Kidney epithelial cell (primary cell): ENCODE measurements around the gene SLC35G3. TPM values are rescaled to one million over a fixed set of nuclear protein-coding genes. Genes with fewer than 3 reads are reported as not detected.
"Not testable (repeated sequence)": the region's sequence is repeated elsewhere in the genome, so short reads cannot be mapped to it uniquely, and the experiment has no call there.

Experiments used
- DNase-seq: peaks from one replicate; pipeline ENCODE4 v3.0.0-alpha.2; 2010; ENCODE audit warnings: low read depth
- H3K27me3 ChIP-seq: 2 replicates; pipeline ENCODE4 v1.6.0; 2011; ENCODE audit warnings: low read length; ENCODE audit not compliant: control insufficient read depth, insufficient read depth
- H3K36me3 ChIP-seq: 2 replicates; pipeline ENCODE4 v1.5.1; 2011; ENCODE audit warnings: low read length; ENCODE audit not compliant: control insufficient read depth, insufficient read depth
- H3K4me3 ChIP-seq: 2 replicates; pipeline ENCODE4 v1.5.1; 2011; ENCODE audit warnings: low read depth, mild to moderate bottlenecking, control low read depth, low read length
- total RNA-seq: library from RNA; depleted of rRNA; stranded (reverse); fragments of >200 nt; gene quantifications from 2 replicates; pipeline ENCODE4 v1.2.3, GENCODE V29; 2015
- TF ChIP-seq, protein P1 (sequence below): IDR thresholded peaks from 2 replicates; pipeline ENCODE4 v1.5.1; 2011; ENCODE audit warnings: mild to moderate bottlenecking, moderate library complexity, low read length, control low read depth, inconsistent platforms; ENCODE audit not compliant: insufficient read depth, poor library complexity, severe bottlenecking

SLC35G3 gene
- total RNA-seq, 1 donor from 2014 or later = not detected

DNA sequence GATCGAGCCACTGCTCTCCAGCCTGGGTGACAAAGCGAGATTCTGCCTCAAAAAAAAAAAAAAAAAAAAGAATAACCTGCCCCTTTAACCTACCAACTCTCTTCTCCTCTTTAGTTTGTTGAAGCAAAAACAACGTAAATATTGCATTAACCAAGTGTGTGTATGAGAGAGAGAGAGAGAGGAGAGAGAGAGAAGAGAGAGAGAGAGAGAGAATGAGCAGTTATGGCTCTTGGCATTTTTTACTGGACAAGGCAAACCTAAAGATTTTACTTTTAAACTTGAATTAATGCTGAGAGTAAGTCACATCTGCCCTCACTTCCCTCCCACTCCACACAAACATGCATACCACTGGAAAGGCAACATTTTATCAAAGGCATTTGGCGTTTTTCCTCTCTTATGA is 45.6 kb upstream of the SLC35G3 start:
- TF ChIP-seq, protein P1, sequence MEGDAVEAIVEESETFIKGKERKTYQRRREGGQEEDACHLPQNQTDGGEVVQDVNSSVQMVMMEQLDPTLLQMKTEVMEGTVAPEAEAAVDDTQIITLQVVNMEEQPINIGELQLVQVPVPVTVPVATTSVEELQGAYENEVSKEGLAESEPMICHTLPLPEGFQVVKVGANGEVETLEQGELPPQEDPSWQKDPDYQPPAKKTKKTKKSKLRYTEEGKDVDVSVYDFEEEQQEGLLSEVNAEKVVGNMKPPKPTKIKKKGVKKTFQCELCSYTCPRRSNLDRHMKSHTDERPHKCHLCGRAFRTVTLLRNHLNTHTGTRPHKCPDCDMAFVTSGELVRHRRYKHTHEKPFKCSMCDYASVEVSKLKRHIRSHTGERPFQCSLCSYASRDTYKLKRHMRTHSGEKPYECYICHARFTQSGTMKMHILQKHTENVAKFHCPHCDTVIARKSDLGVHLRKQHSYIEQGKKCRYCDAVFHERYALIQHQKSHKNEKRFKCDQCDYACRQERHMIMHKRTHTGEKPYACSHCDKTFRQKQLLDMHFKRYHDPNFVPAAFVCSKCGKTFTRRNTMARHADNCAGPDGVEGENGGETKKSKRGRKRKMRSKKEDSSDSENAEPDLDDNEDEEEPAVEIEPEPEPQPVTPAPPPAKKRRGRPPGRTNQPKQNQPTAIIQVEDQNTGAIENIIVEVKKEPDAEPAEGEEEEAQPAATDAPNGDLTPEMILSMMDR = no peak
- Histone ChIP-seq H3K4me3 (no peak overlapping the region), H3K36me3 (no peaks in the 10 kb centered on the region), H3K27me3 (no peaks in the 10 kb centered on the region)
- no peak for DNase-seq

DNA sequence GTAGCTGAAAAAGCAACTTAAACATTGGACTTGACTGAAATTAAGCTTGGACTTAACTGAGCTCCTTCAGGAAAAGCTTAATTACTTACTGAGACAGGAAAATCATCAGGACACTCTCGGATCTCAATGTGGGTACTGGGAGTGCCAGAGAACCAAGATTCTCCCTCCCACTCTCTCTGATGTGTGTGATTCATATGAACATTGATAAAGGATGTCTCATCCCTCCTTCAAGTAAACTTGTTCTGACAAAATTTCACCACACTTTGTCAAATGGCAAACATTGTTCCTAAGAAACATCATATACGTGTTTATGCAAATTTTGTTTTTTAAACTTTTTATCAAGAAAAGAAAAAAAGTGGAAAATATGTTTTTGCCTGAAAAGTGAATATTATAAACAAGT is 44.6 kb upstream of the SLC35G3 start:
- DNase-seq = no peak
- TF ChIP-seq, protein P1 = no peak
- Histone ChIP-seq H3K27me3 (no peaks in the 10 kb centered on the region), H3K4me3 (no peak overlapping the region), H3K36me3 (no peaks in the 10 kb centered on the region)

GRCh38 chr17:35236821-35237220 is 42.6 kb upstream of the SLC35G3 start:
- DNase-seq = no peak
- no peaks in the 10 kb centered on the region for H3K36me3 ChIP-seq
- H3K27me3 ChIP-seq = no peaks in the 10 kb centered on the region
- no peak overlapping the region for H3K4me3 ChIP-seq
- TF ChIP-seq, protein P1 = no peak

GRCh38 chr17:35235917-35236316 is 41.7 kb upstream of the SLC35G3 start:
- no peak for DNase-seq
- no peaks in the 10 kb centered on the region for H3K36me3 ChIP-seq
- TF ChIP-seq, protein P1 = no peak
- no peaks in the 10 kb centered on the region for H3K27me3 ChIP-seq
- no peak overlapping the region for H3K4me3 ChIP-seq

DNA sequence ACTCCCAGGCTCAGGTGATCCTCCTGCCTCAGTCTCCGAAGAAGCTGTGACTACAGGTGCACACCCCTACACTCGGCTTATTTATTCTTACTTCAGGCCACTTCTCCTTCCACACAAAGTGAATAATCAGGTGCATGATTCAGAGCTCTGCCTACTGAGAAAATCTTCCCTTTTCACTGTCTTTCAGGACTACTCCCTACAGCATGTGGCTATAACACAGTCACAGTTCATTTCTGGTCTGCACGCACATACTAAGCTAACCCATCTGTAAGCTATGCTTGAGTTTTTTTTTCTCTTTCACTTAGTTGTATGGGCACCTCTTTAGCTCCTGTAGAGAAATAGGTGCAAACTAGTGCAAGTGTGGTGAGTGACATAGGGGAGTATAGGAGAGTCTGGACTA is 41.1 kb upstream of the SLC35G3 start:
- no peak for DNase-seq
- TF ChIP-seq, protein P1 = no peak
- Histone ChIP-seq H3K4me3 (no peak overlapping the region), H3K27me3 (no peaks in the 10 kb centered on the region), H3K36me3 (no peaks in the 10 kb centered on the region)

DNA sequence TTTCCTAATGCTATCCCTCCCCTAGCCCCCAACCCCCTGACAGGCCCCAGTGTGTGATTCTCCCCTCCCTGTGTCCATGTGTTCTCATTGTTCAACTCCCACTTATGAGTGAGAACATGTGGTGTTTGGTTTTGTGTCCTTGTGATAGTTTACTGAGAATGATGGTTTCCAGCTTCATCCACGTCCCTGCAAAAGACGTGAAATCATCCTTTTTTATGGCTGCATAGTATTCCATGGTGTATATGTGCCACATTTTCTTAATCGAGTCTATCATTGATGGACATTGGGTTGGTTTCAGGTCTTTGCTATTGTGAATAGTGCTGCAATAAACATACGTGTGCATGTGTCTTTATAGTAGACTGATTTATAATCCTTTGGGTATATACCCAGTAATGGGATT is 40.1 kb upstream of the SLC35G3 start:
- not testable (repeated sequence) for DNase-seq, H3K4me3 ChIP-seq, H3K36me3 ChIP-seq, H3K27me3 ChIP-seq
